OCI-LY7 (cell line): ENCODE data around the gene DNAI1. TPM values are rescaled to one million over a fixed set of nuclear protein-coding genes. Genes with fewer than 3 reads are reported as not detected.
"Not testable (repeated sequence)": the region's sequence is repeated elsewhere in the genome, so short reads cannot be mapped to it uniquely, and the experiment has no call there.

Source experiments
- BruUV-seq: library from RNA; stranded (reverse); fragments of 400-500 nt; replicated peaks from 2 replicates; lab custom pipeline; 2021; lab: Mats Ljungman, UMichigan
- CTCF ChIA-PET: fragments of 300-600 bp; sonication (Branson Sonifier 250); formaldehyde crosslinking; loops from one replicate; lab custom pipeline; 2022; ENCODE audit warnings: antibody characterized with exemption; ENCODE audit not compliant: unreplicated experiment; lab: Charles Lee
- POLR2A ChIA-PET: fragments of 300-600 bp; sonication (Branson Sonifier 250); formaldehyde crosslinking; loops from one replicate; lab custom pipeline; 2022; ENCODE audit warnings: antibody characterized with exemption; lab: Charles Lee
- DNase-seq: peaks from one replicate; pipeline ENCODE4 v3.0.0-alpha.2; 2015; ENCODE audit warnings: low spot score
- H2AFZ ChIP-seq: fragments of 200-600 bp; sonication (generic), shearing (Covaris generic); 2 replicates; pipeline ENCODE4 v1.6.1; 2014; ENCODE audit warnings: mild to moderate bottlenecking, antibody characterized with exemption, low read length, moderate library complexity
- H3K27ac ChIP-seq: fragments of 200-600 bp; sonication (generic); 2 replicates; pipeline ENCODE4 v1.5.1; 2014; ENCODE audit warnings: mixed run types, low read depth, mild to moderate bottlenecking, moderate library complexity, low read length, inconsistent platforms; ENCODE audit not compliant: poor library complexity, severe bottlenecking
- H3K36me3 ChIP-seq: fragments of 200-600 bp; sonication (generic); 2 replicates; pipeline ENCODE4 v1.6.1; 2014; ENCODE audit warnings: mild to moderate bottlenecking, antibody characterized with exemption, low read length, moderate library complexity, mixed read lengths; ENCODE audit not compliant: insufficient read depth
- H3K4me1 ChIP-seq: fragments of 200-600 bp; sonication (generic); 2 replicates; pipeline ENCODE4 v1.5.1; 2014; ENCODE audit warnings: mild to moderate bottlenecking, low read length; ENCODE audit not compliant: insufficient read depth, poor library complexity, severe bottlenecking
- H3K4me2 ChIP-seq: fragments of 200-600 bp; sonication (generic); 2 replicates; pipeline ENCODE4 v1.6.1; 2014; ENCODE audit warnings: mild to moderate bottlenecking, low read length
- H3K4me3 ChIP-seq: fragments of 200-600 bp; sonication (generic); 2 replicates; pipeline ENCODE4 v1.5.1; 2014; ENCODE audit warnings: mild to moderate bottlenecking, low read depth, low read length; ENCODE audit not compliant: poor library complexity, severe bottlenecking
- H3K79me2 ChIP-seq: fragments of 200-600 bp; sonication (generic); 2 replicates; pipeline ENCODE4 v1.6.1; 2016; ENCODE audit warnings: low read depth, mild to moderate bottlenecking, low read length, moderate library complexity, mixed read lengths; ENCODE audit not compliant: insufficient read depth
- H3K9me2 ChIP-seq: fragments of 200-600 bp; sonication (generic); 2 replicates; pipeline ENCODE4 v1.6.1; 2016; ENCODE audit warnings: mild to moderate bottlenecking, low read length, mixed read lengths; ENCODE audit not compliant: insufficient read depth
- H3K9me3 ChIP-seq: fragments of 200-600 bp; sonication (generic); 2 replicates; pipeline ENCODE4 v1.6.1; 2014; ENCODE audit warnings: mild to moderate bottlenecking, mixed run types, low read length, mixed read lengths
- H4K20me1 ChIP-seq: fragments of 200-600 bp; sonication (generic); 2 replicates; pipeline ENCODE4 v1.6.1; 2014; ENCODE audit warnings: mild to moderate bottlenecking, antibody characterized with exemption, low read length, moderate library complexity, mixed read lengths; ENCODE audit not compliant: insufficient read depth
- EZH2phosphoT487 ChIP-seq: fragments of 200-600 bp; sonication (generic); IDR thresholded peaks from 2 replicates; pipeline ENCODE4 v1.6.1; 2018; ENCODE audit warnings: low read depth, borderline replicate concordance, mild to moderate bottlenecking, mixed run types, antibody characterized with exemption, low read length, moderate library complexity, mixed read lengths
- intact Hi-C: fragments of 100-400 bp; cut with micrococcal nuclease; formaldehyde crosslinking; loops from one replicate; pipeline ENCODE4 v1.10.0; 2022; ENCODE audit not compliant: unreplicated experiment
- total RNA-seq, 2 experiments: library from RNA; depleted of rRNA in 1 of 2; stranded (reverse); fragments of >200 nt in 1 of 2; shearing (Covaris generic) in 1 of 2; gene quantifications; 2 replicates each; pipeline ENCODE4 v1.2.3, GENCODE V29; 2014 to 2022
- TF ChIP-seq, protein P1 (sequence below): fragments of 200-600 bp; sonication (generic); conservative IDR thresholded peaks from 2 replicates; pipeline ENCODE4 v1.5.1; 2014; ENCODE audit warnings: mild to moderate bottlenecking, antibody characterized with exemption, low read length, moderate library complexity, mixed read lengths

The DNAI1 gene
- total RNA-seq, 2 experiments from 2014 or later = 0.57 to 0.97 TPM

DNA sequence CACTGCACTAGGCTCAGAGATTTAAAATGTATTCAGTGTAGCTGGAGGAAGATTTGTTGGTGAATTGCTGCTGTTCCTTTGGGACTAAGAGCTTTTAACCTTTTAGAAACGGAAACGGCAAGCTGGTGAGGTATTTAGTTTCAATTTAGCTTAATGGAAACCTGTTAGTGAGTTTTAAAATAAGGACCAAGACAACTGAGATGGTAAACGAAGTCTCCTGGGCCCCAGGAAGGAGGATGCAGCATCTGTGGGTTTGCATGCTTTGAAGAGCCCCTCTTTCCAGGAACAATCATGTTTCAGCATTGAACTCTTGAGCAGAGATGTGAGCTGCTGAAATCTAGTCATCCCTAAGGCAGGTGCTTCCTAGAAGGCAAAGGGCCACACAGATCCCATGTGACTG is 16.5 kb downstream of the DNAI1 start:
- TF ChIP-seq, protein P1, sequence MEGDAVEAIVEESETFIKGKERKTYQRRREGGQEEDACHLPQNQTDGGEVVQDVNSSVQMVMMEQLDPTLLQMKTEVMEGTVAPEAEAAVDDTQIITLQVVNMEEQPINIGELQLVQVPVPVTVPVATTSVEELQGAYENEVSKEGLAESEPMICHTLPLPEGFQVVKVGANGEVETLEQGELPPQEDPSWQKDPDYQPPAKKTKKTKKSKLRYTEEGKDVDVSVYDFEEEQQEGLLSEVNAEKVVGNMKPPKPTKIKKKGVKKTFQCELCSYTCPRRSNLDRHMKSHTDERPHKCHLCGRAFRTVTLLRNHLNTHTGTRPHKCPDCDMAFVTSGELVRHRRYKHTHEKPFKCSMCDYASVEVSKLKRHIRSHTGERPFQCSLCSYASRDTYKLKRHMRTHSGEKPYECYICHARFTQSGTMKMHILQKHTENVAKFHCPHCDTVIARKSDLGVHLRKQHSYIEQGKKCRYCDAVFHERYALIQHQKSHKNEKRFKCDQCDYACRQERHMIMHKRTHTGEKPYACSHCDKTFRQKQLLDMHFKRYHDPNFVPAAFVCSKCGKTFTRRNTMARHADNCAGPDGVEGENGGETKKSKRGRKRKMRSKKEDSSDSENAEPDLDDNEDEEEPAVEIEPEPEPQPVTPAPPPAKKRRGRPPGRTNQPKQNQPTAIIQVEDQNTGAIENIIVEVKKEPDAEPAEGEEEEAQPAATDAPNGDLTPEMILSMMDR = no peak
- TF ChIP-seq EZH2phosphoT487 = no peak
- Histone ChIP-seq H3K79me2 (no peaks in the 10 kb centered on the region), H3K36me3 (no peaks in the 10 kb centered on the region), H3K4me3 (no peak overlapping the region), H3K4me2 (no peak overlapping the region), H3K4me1 (no peaks in the 10 kb centered on the region), H3K27ac (no peak overlapping the region), H2AFZ (no peak overlapping the region), H3K9me2 (no peaks in the 10 kb centered on the region), H3K9me3 (no peaks in the 10 kb centered on the region), H4K20me1 (no peaks in the 10 kb centered on the region)
- POLR2A ChIA-PET = no interaction called here
- DNase-seq = peak; percentile 10
- no TSS peak for BruUV-seq
- intact Hi-C loops = no loop called here
- CTCF ChIA-PET = no interaction called here

DNA sequence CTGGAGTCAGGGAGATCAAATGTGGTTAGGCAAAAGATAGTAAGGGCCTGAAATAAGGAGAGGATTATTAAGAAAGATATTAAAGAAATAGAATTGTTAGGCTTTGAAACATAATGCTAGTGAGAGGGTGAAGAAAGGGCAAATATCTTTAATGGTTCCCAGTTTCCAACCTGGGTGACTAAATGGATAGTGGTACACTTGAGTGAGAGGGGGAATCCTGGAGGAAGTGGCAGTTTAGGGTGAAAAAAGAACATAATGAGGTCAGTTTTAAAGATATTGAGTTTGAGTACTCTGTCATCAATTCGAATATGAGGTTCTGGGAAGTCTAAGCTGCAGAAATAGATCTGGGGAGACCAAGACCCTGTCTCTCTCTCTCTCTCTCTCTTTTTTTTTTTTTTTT is 18.9 kb downstream of the DNAI1 start:
- POLR2A ChIA-PET = no interaction called here
- BruUV-seq = no TSS peak

DNA sequence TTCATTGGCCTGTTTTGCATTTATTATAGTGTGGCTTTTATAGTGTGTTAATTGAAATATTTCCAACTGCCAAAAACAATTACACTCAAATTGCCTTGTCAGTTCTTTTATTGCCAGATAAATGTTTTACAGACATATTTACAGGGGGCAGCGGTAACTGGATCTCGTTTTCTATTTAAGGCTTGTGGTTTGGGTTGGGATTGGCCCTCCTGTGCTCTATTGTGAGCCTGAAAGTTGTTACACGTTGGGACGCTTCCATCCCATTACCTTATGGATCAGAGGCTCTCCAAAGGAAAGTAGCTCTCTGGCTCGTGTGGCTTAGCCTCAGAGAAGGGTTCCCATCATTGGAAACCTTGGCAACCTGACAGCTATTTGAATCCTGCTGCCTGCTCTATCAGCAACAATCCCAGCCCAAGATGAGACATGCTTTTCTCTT is 20.8 kb downstream of the DNAI1 start:
- Histone ChIP-seq H2AFZ (no peak overlapping the region), H4K20me1 (no peaks in the 10 kb centered on the region), H3K9me2 (no peaks in the 10 kb centered on the region), H3K9me3 (no peaks in the 10 kb centered on the region), H3K79me2 (no peaks in the 10 kb centered on the region), H3K4me2 (no peak overlapping the region), H3K27ac (no peak overlapping the region), H3K36me3 (no peaks in the 10 kb centered on the region), H3K4me3 (no peak overlapping the region), H3K4me1 (no peaks in the 10 kb centered on the region)
- ChIA-PET POLR2A (interaction anchor here (0.7 kb wide), 1 partner anchor 1031 kb away, joined by 5 read pairs; no protein-coding TSS in a partner anchor), CTCF (no interaction called here)
- intact Hi-C loops = no loop called here
- no TSS peak for BruUV-seq
- no peak for TF ChIP-seq EZH2phosphoT487
- TF ChIP-seq, protein P1 = no peak
- DNase-seq = no peak

More for the DNA sequence above, 18.9 kb downstream of the DNAI1 start:
- Histone ChIP-seq H3K9me2 (no peaks in the 10 kb centered on the region), H3K36me3 (no peaks in the 10 kb centered on the region), H3K4me2 (no peak overlapping the region), H3K79me2 (no peaks in the 10 kb centered on the region), H3K4me1 (no peaks in the 10 kb centered on the region), H4K20me1 (no peaks in the 10 kb centered on the region), H3K4me3 (no peak overlapping the region), H2AFZ (no peak overlapping the region), H3K9me3 (no peaks in the 10 kb centered on the region), H3K27ac (no peak overlapping the region)
- CTCF ChIA-PET = no interaction called here
- intact Hi-C loops = no loop called here
- TF ChIP-seq EZH2phosphoT487 = no peak
- TF ChIP-seq, protein P1 = no peak
- DNase-seq = no peak

DNA sequence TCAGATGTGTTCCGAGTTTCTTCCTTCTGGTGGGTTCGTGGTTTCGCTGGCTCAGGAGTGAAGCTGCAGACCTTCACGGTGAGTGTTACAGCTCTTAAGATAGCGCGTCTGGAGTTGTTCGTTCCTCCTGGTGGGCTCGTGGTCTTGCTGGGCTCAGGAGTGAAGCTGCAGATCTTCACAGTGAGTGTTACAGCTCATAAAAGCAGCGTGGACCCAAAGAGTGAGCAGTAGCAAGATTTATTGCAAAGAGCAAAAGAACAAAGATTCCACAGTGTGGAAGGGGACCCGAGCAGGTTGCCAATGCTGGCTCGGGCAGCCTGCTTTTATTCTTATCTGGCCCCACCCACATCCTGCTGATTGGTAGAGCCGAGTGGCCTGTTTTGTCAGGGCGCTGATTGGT is 23.0 kb downstream of the DNAI1 start:
- H3K4me1 ChIP-seq, H2AFZ ChIP-seq, CTCF ChIA-PET, H3K36me3 ChIP-seq, BruUV-seq, H3K9me3 ChIP-seq, POLR2A ChIA-PET, DNase-seq, H3K79me2 ChIP-seq, intact Hi-C loops, H3K27ac ChIP-seq, H4K20me1 ChIP-seq, H3K9me2 ChIP-seq, H3K4me2 ChIP-seq, H3K4me3 ChIP-seq: not testable (repeated sequence)
